H9 (cell line): ENCODE measurements around the gene ZNF483. TPM values are rescaled to one million over a fixed set of nuclear protein-coding genes. Genes with fewer than 3 reads are reported as not detected.

ENCODE experiments used
- DNase-seq: peaks from one replicate; pipeline ENCODE4 v3.0.0-alpha.2; 2017
- H2AFZ ChIP-seq: one replicate; pipeline ENCODE4 v1.6.1; 2013; ENCODE audit warnings: mild to moderate bottlenecking, low read length, control low read depth, moderate library complexity
- H2AK5ac ChIP-seq: 2 replicates; pipeline ENCODE4 v1.6.1; 2013; ENCODE audit warnings: low read length, control low read depth, mixed read lengths; ENCODE audit not compliant: insufficient read length
- H2BK120ac ChIP-seq: one replicate; pipeline ENCODE4 v1.6.1; 2013; ENCODE audit warnings: low read depth, mild to moderate bottlenecking, low read length, control low read depth, inconsistent platforms; ENCODE audit not compliant: poor library complexity, severe bottlenecking
- H2BK12ac ChIP-seq: 2 replicates; pipeline ENCODE4 v1.6.1; 2013; ENCODE audit warnings: low read length, control low read depth, mixed read lengths, low read depth; ENCODE audit not compliant: insufficient read length
- H2BK15ac ChIP-seq: 2 replicates; pipeline ENCODE4 v1.6.1; 2013; ENCODE audit warnings: low read depth, low read length, control low read depth
- H2BK20ac ChIP-seq: one replicate; pipeline ENCODE4 v1.6.1; 2013; ENCODE audit warnings: low read depth, mild to moderate bottlenecking, low read length, control low read depth, inconsistent platforms; ENCODE audit not compliant: poor library complexity, severe bottlenecking
- H2BK5ac ChIP-seq: 2 replicates; pipeline ENCODE4 v1.6.1; 2013; ENCODE audit warnings: low read length, control low read depth, mixed read lengths; ENCODE audit not compliant: insufficient read length
- H3K14ac ChIP-seq: 2 replicates; pipeline ENCODE4 v1.6.1; 2013; ENCODE audit warnings: low read length, control low read depth; ENCODE audit not compliant: insufficient read depth
- H3K18ac ChIP-seq: 2 replicates; pipeline ENCODE4 v1.6.1; 2013; ENCODE audit warnings: low read depth, mild to moderate bottlenecking, mixed read lengths, low read length, control low read depth; ENCODE audit not compliant: insufficient read length
- H3K23ac ChIP-seq: 2 replicates; pipeline ENCODE4 v1.6.1; 2013; ENCODE audit warnings: low read length, control low read depth, mixed read lengths, low read depth; ENCODE audit not compliant: insufficient read length
- H3K23me2 ChIP-seq: 2 replicates; pipeline ENCODE4 v1.6.1; 2013; ENCODE audit warnings: low read depth, mild to moderate bottlenecking, mixed read lengths, low read length, control low read depth; ENCODE audit not compliant: insufficient read length, poor library complexity, severe bottlenecking
- H3K27ac ChIP-seq: 2 replicates; pipeline ENCODE4 v1.5.1; 2013; ENCODE audit warnings: low read length, control low read depth, mixed read lengths, low read depth; ENCODE audit not compliant: insufficient read length
- H3K27me3 ChIP-seq: 2 replicates; pipeline ENCODE4 v1.6.1; 2013; ENCODE audit warnings: low read length, control low read depth, inconsistent platforms; ENCODE audit not compliant: insufficient read depth
- H3K4ac ChIP-seq: 2 replicates; pipeline ENCODE4 v1.6.1; 2013; ENCODE audit warnings: low read depth, mild to moderate bottlenecking, control low read depth, inconsistent platforms, low read length, moderate library complexity
- H3K4me1 ChIP-seq: 2 replicates; pipeline ENCODE4 v1.6.1; 2013; ENCODE audit warnings: low read length, control low read depth, inconsistent platforms; ENCODE audit not compliant: insufficient read depth
- H3K4me2 ChIP-seq: 2 replicates; pipeline ENCODE4 v1.6.1; 2013; ENCODE audit warnings: low read length, control low read depth, mixed read lengths; ENCODE audit not compliant: insufficient read length, insufficient read depth
- H3K56ac ChIP-seq: 2 replicates; pipeline ENCODE4 v1.6.1; 2013; ENCODE audit warnings: low read depth, mild to moderate bottlenecking, mixed read lengths, low read length, control low read depth; ENCODE audit not compliant: insufficient read length
- H3K79me1 ChIP-seq: 2 replicates; pipeline ENCODE4 v1.6.1; 2013; ENCODE audit warnings: low read depth, mild to moderate bottlenecking, moderate library complexity, low read length, control low read depth, inconsistent platforms; ENCODE audit not compliant: insufficient read depth, poor library complexity, severe bottlenecking
- H3K79me2 ChIP-seq: 2 replicates; pipeline ENCODE4 v1.6.1; 2013; ENCODE audit warnings: low read length, control low read depth, inconsistent platforms; ENCODE audit not compliant: insufficient read depth
- H3K9ac ChIP-seq: 2 replicates; pipeline ENCODE4 v1.6.1; 2013; ENCODE audit warnings: low read length, control low read depth, mixed read lengths; ENCODE audit not compliant: insufficient read length; ENCODE audit errors: extremely low read depth
- H3K9me3 ChIP-seq: one replicate; pipeline ENCODE4 v1.6.1; 2013; ENCODE audit warnings: low read depth, low read length, inconsistent platforms; ENCODE audit not compliant: control insufficient read depth
- H3T11ph ChIP-seq: one replicate; pipeline ENCODE4 v1.6.1; 2013; ENCODE audit warnings: mild to moderate bottlenecking, low read length, control low read depth, inconsistent platforms
- H4K20me1 ChIP-seq: one replicate; pipeline ENCODE4 v1.6.1; 2013; ENCODE audit not compliant: control insufficient read depth, insufficient read length, insufficient read depth
- H4K5ac ChIP-seq: 2 replicates; pipeline ENCODE4 v1.6.1; 2013; ENCODE audit warnings: low read depth, mild to moderate bottlenecking, mixed read lengths, low read length, control low read depth; ENCODE audit not compliant: insufficient read length
- H4K8ac ChIP-seq: replicated peaks from 2 replicates; pipeline ENCODE4 v1.6.1; 2013; ENCODE audit warnings: low read length, control low read depth, mixed read lengths, low read depth; ENCODE audit not compliant: insufficient read length
- H4K91ac ChIP-seq: 2 replicates; pipeline ENCODE4 v1.6.1; 2013; ENCODE audit warnings: low read depth, mild to moderate bottlenecking, moderate library complexity, mixed read lengths, low read length, control low read depth; ENCODE audit not compliant: insufficient read length
- H3K27ac Mint-ChIP-seq, 3 experiments: 2 replicates in 2 of 3; 3 replicates in 1 of 3; pipeline ENCODE4 v1.8.0; 2020 to 2021; ENCODE audit warnings: mixed read lengths in 3 of 3, mild to moderate bottlenecking in 1 of 3, moderate library complexity in 1 of 3
- H3K27me3 Mint-ChIP-seq: 2 replicates; pipeline ENCODE4 v1.8.0; 2021; ENCODE audit warnings: low read depth, mild to moderate bottlenecking, moderate library complexity, mixed read lengths
- H3K36me3 Mint-ChIP-seq, 3 experiments: 2 replicates in 2 of 3; 3 replicates in 1 of 3; pipeline ENCODE4 v1.8.0; 2020 to 2021; ENCODE audit warnings: low read depth in 3 of 3, mixed read lengths in 3 of 3; ENCODE audit not compliant: insufficient read depth in 1 of 3
- H3K4me1 Mint-ChIP-seq, 2 experiments: 2 replicates each; pipeline ENCODE4 v1.8.0; 2020; ENCODE audit warnings: mixed read lengths in 2 of 2
- H3K4me3 Mint-ChIP-seq, 2 experiments: 2 replicates in 1 of 2; 3 replicates in 1 of 2; pipeline ENCODE4 v1.8.0; 2020 to 2021; ENCODE audit warnings: mild to moderate bottlenecking in 2 of 2, mixed read lengths in 2 of 2, moderate library complexity in 1 of 2
- H3K9me3 Mint-ChIP-seq, 2 experiments: 2 replicates in 1 of 2; 3 replicates in 1 of 2; pipeline ENCODE4 v1.8.0; 2020; ENCODE audit warnings: mild to moderate bottlenecking in 2 of 2, mixed read lengths in 2 of 2, moderate library complexity in 1 of 2
- CTCF ChIP-seq: fragments of 200-600 bp; sonication (generic); conservative IDR thresholded peaks from 3 replicates; pipeline ENCODE4 v1.8.0; 2021; ENCODE audit warnings: antibody characterized with exemption, mild to moderate bottlenecking
- WGBS: extraction: QIAGEN DNeasy Blood & Tissue Kit; methylation state at CpG from one replicate; pipeline ENCODE4 v1.1.7; 2013; ENCODE audit warnings: missing lambda C conversion rate, low lambda C conversion rate, mixed read lengths; ENCODE audit not compliant: insufficient read length; ENCODE audit errors: extremely low coverage; 5-methylcytosine and 5-hydroxymethylcytosine counted together
- total RNA-seq: library from RNA; stranded (reverse); gene quantifications from 2 replicates; pipeline ENCODE4 v1.2.1, GENCODE V29; 2021

ZNF483 gene
- total RNA-seq, 1 experiment from 2014 or later: 48.1 TPM

- Histone ChIP-seq H3K23me2 (peaks cover 2% of the 10 kb centered on the region), H2AFZ (peak overlapping the region; percentile 29), H3K79me2 (no peaks in the 10 kb centered on the region), H4K8ac (no peak overlapping the region), H3K14ac (no peak overlapping the region), H3K9me3 (no peaks in the 10 kb centered on the region), H3T11ph (no peak overlapping the region), H3K79me1 (no peaks in the 10 kb centered on the region), H3K27me3 (no peaks in the 10 kb centered on the region), H2BK120ac (no peak overlapping the region), H3K9ac (no peak overlapping the region), H4K5ac (no peak overlapping the region), H3K23ac (no peak overlapping the region), H3K4ac (no peak overlapping the region), H2AK5ac (no peak overlapping the region), H3K56ac (no peak overlapping the region), H4K20me1 (no peaks in the 10 kb centered on the region), H3K18ac (no peak overlapping the region), H2BK20ac (no peak overlapping the region), H3K27ac (no peak overlapping the region), H3K4me2 (no peak overlapping the region), H2BK5ac (no peak overlapping the region), H4K91ac (no peak overlapping the region), H2BK15ac (no peak overlapping the region), H3K4me1 (no peaks in the 10 kb centered on the region; the same call in 1 of the 2 replicates), H2BK12ac (no peak overlapping the region)
- Mint-ChIP-seq H3K27me3 (peaks cover 3% of the 10 kb centered on the region; the same call in 1 of the 2 replicates), H3K4me3 (no peak overlapping the region), H3K27ac (no peak overlapping the region), H3K4me1 (no peaks in the 10 kb centered on the region), H3K36me3 (no peaks in the 10 kb centered on the region), H3K9me3 (no peaks in the 10 kb centered on the region; a peak in 1 of 5 replicates)
- no peak for TF ChIP-seq CTCF
- DNase-seq: no peak
- WGBS: no CpG with 5 or more reads among the region's 7 CpGs
These were observed 85.9 kb downstream of the ZNF483 start for GRCh38 chr9:111610845-111611244.
